Measurements from ENCODE around the gene TPPP2.
A peak's percentile ranks its signal among the peaks of the same experiment; 100 is the strongest.
"Not testable (repeated sequence)": the region's sequence is repeated elsewhere in the genome, so short reads cannot be mapped to it uniquely, and the experiment has no call there.

Gene TPPP2

DNA sequence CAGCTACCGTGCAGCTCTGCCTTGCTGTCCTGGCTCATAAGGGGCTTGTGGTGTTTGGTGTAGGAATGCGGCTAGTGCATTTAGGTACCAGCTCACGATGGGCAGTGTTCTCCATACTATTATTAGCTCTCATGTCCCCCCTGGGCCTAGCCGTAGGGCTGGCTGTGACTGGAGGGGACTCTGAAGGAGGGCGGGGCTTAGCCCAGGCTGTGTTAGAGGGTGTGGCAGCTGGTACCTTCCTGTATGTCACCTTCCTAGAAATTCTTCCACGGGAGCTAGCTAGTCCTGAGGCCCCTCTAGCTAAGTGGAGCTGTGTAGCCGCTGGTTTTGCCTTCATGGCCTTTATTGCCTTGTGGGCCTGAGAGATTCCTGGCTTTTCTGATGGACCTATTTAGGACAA lies 28.8 kb upstream of the TPPP2 start:
- no peak for TF ChIP-seq CTCF (IDR thresholded peaks at IDR 0.05; ENCODE audit: extremely low read depth, missing control alignments)
- no peak for DNase-seq (ENCODE audit: low spot score)

GRCh38 chr14:21003788-21004346 lies 26.1 kb upstream of the TPPP2 start:
- DNase-seq (ENCODE audit: low spot score): no peak
- no peak for TF ChIP-seq CTCF (IDR thresholded peaks at IDR 0.05; ENCODE audit: extremely low read depth, missing control alignments)

DNA sequence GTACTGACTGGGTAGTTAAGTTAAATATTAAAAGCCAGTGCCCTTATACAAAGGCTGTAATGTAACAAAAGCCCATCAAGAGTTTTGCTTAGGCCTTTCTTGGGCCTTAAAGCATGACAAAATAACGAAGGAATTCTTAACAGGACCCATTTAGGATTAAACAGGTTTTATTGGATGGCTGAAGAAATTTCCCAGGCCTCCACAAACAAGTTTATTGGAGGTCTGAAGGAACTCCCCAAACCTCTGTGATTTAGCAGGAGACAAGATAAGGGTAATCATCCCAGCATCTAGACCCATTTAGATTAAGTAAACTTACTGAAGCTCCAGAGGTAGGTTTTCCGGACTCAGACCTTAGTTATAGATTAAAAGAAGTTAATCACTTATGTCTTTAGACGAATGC lies 20.3 kb upstream of the TPPP2 start:
- DNase-seq (ENCODE audit: low spot score): not testable (repeated sequence)

DNA sequence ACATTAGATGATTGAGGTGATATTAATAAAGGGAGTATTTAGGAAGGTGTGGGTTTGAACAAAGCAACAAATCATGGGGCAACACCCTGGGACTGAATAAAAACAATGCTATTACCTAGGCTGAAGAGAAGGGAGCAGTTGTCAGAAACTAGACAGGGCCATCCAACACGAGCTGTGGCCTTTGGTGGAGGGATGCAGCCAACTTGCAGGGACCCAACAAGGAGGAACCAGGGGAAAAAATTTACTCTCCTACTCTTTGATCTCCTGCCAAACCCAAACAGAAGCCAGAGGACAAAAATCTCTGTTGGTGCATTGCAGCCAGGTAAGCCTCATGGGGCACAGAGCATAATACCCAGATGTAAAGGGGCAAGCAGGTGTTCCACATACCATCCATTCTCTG lies 18.9 kb upstream of the TPPP2 start:
- TF ChIP-seq CTCF (IDR thresholded peaks at IDR 0.05; ENCODE audit: extremely low read depth, missing control alignments): no peak

GRCh38 chr14:21014761-21015190 lies 15.2 kb upstream of the TPPP2 start:
- peak; percentile 57 for TF ChIP-seq CTCF (IDR thresholded peaks at IDR 0.05; ENCODE audit: extremely low read depth, missing control alignments)
- peak; percentile 70 for DNase-seq (ENCODE audit: low spot score)

More for the DNA sequence above, 18.9 kb upstream of the TPPP2 start:
- no peak for DNase-seq (ENCODE audit: low spot score)

GRCh38 chr14:21015312-21015711 lies 14.7 kb upstream of the TPPP2 start:
- no peak for TF ChIP-seq CTCF (IDR thresholded peaks at IDR 0.05; ENCODE audit: extremely low read depth, missing control alignments)
- DNase-seq (ENCODE audit: low spot score): no peak

GRCh38 chr14:21016413-21017190 lies 13.4 kb upstream of the TPPP2 start:
- DNase-seq (ENCODE audit: low spot score): no peak
- no peak for TF ChIP-seq CTCF (IDR thresholded peaks at IDR 0.05; ENCODE audit: extremely low read depth, missing control alignments)

Data from GM20000 (cell line).